Raji (cell line): ENCODE measurements around the gene CCNDBP1.

Source experiments
- POLR2A ChIP-seq: IDR thresholded peaks from 2 replicates; pipeline ENCODE4 v1.6.1; 2011; ENCODE audit warnings: low read depth, low read length, control low read depth; ENCODE audit not compliant: insufficient read depth

The CCNDBP1 gene

GRCh38 chr15:43187544-43188155 lies 2.4 kb downstream of the CCNDBP1 start:
- TF ChIP-seq POLR2A: no peak

- TF ChIP-seq POLR2A: no peak
Observed at GRCh38 chr15:43189296-43189695, 4.1 kb downstream of the CCNDBP1 start.

- TF ChIP-seq POLR2A: no peak
Observed at GRCh38 chr15:43190178-43190577, 5.0 kb downstream of the CCNDBP1 start.

- no peak for TF ChIP-seq POLR2A
Observed at GRCh38 chr15:43193710-43194109, 8.5 kb downstream of the CCNDBP1 start.

- no peak for TF ChIP-seq POLR2A
Observed at GRCh38 chr15:43194795-43195194, 9.6 kb downstream of the CCNDBP1 start.

GRCh38 chr15:43196760-43197548 lies 11.8 kb downstream of the CCNDBP1 start:
- TF ChIP-seq POLR2A: no peak

GRCh38 chr15:43198992-43199391 lies 13.8 kb downstream of the CCNDBP1 start:
- TF ChIP-seq POLR2A: no peak

GRCh38 chr15:43199945-43200488 lies 14.8 kb downstream of the CCNDBP1 start:
- TF ChIP-seq POLR2A: no peak

GRCh38 chr15:43204016-43204901 lies 19.1 kb downstream of the CCNDBP1 start:
- no peak for TF ChIP-seq POLR2A

GRCh38 chr15:43206054-43206453 lies 20.9 kb downstream of the CCNDBP1 start:
- TF ChIP-seq POLR2A: no peak

GRCh38 chr15:43207024-43207423 lies 21.8 kb downstream of the CCNDBP1 start:
- no peak for TF ChIP-seq POLR2A

GRCh38 chr15:43208052-43209002 lies 23.1 kb downstream of the CCNDBP1 start:
- no peak for TF ChIP-seq POLR2A

GRCh38 chr15:43209059-43209824 lies 24.0 kb downstream of the CCNDBP1 start:
- no peak for TF ChIP-seq POLR2A
